Heart left ventricle (tissue), 16 donors: ENCODE results near the gene EYS. TPM values are rescaled to one million over a fixed set of nuclear protein-coding genes. Genes with fewer than 3 reads are reported as not detected.

ENCODE experiments used
- ATAC-seq, 4 donors: fragments of 200-7000 bp; cut with Tn5 transposase; one replicate each; pipeline ENCODE4 v1.9.1; 2020 to 2022; ENCODE audit warnings: moderate library complexity in 4 of 4, mild to moderate bottlenecking in 3 of 4, moderate number of reproducible peaks in 1 of 4
- DNase-seq, 5 donors: peaks; one replicate each; pipeline ENCODE4 v3.0.0-alpha.2; 2020
- H3K27ac ChIP-seq, 12 donors: fragments of 200-600 bp; sonication (generic) in 4 of 12; one replicate each; pipeline versions ENCODE4 v1.5.0 to v1.8.0; 2016 to 2022; ENCODE audit warnings: mild to moderate bottlenecking in 2 of 12
- H3K27me3 ChIP-seq, 9 donors: fragments of 200-600 bp; sonication (generic) in 2 of 9; one replicate each; pipeline versions ENCODE4 v1.5.1 to v1.8.0; 2016 to 2022; ENCODE audit warnings: mild to moderate bottlenecking in 3 of 9
- H3K36me3 ChIP-seq, 9 donors: fragments of 200-600 bp; sonication (generic) in 2 of 9; one replicate each; pipeline versions ENCODE4 v1.5.0 to v1.8.0; 2018 to 2022; ENCODE audit warnings: mild to moderate bottlenecking in 2 of 9
- H3K4me1 ChIP-seq, 12 donors: fragments of 200-600 bp; sonication (generic) in 4 of 12; one replicate each; pipeline versions ENCODE4 v1.5.0 to v1.8.0; 2016 to 2022; ENCODE audit warnings: mild to moderate bottlenecking in 3 of 12
- H3K4me3 ChIP-seq, 12 donors: fragments of 200-600 bp; sonication (generic) in 4 of 12; one replicate each; pipeline versions ENCODE4 v1.5.0 to v1.8.0; 2017 to 2022; ENCODE audit warnings: mild to moderate bottlenecking in 9 of 12, moderate library complexity in 4 of 12
- H3K9me3 ChIP-seq, 12 donors: fragments of 200-600 bp; sonication (generic) in 4 of 12; one replicate each; pipeline versions ENCODE4 v1.5.0 to v1.8.0; 2016 to 2022; ENCODE audit warnings: mild to moderate bottlenecking in 1 of 12
- POLR2A ChIP-seq, 2 donors: fragments of 450-650 bp; IDR thresholded peaks; one replicate each; pipeline ENCODE4 v1.6.1; 2017; ENCODE audit warnings: antibody characterized with exemption in 2 of 2, mild to moderate bottlenecking in 2 of 2, moderate library complexity in 2 of 2
- WGBS, 4 donors: extraction: QIAGEN DNeasy Blood & Tissue Kit in 2 of 4; methylation state at CpG; one replicate each; pipeline versions ENCODE4 v1.1.5 to v1.1.7; 2013 to 2018; 5-methylcytosine and 5-hydroxymethylcytosine counted together
- intact Hi-C, 10 donors: fragments of 100-400 bp; cut with DNase I; formaldehyde crosslinking; loops; one replicate each; pipeline versions ENCODE4 v1.11.1 to v1.14.2; 2022
- polyA plus RNA-seq, 2 donors: library from polyadenylated mRNA; stranded (reverse); fragments of 200-250 nt; gene quantifications; one replicate each; pipeline ENCODE4 v1.2.3, GENCODE V29; 2013
- total RNA-seq, 9 donors: library from RNA; depleted of rRNA in 2 of 9; stranded (reverse); fragments of >200 nt in 2 of 9; fragmentation: NEBNext Ultra II Directional in 3 of 9; extraction: Animal tissue kit (Norgen Biotek cat#: 25700) in 3 of 9; gene quantifications; one replicate each; pipeline versions ENCODE4 v1.1.0 to v1.2.4, GENCODE V29; 2016 to 2023
- TF ChIP-seq, protein P1 (sequence below), 12 donors: fragments of 200-600 bp; sonication (generic) in 4 of 12; IDR thresholded peaks; one replicate each; pipeline versions ENCODE4 v1.5.0 to v1.8.0; 2018 to 2022; ENCODE audit warnings: antibody characterized with exemption in 12 of 12, mild to moderate bottlenecking in 5 of 12
- donor health status: ischemic (EF 13 %, LVEDD 7.1; RV severe dilation, severe dysfunction).
- donor health status: healthy with polysubstance abuse.
- donor health status: DM: no; HTN: yes; CAD: no.
- donor health status: DM: no; HTN: no; CAD: no.
- donor health status: ischemic (EF 25% LVEDD 6.9; RV normal size, moderate dysfunction).
- donor health status: ischemic (EF 25% LVEDD 5.7; RV mildly dilated, moderate dysfunction).
- donor health status: healthy.
- donor health status: DM: yes; HTN: yes; CAD: no.
- donor health status: ischemic (EF 35%, LVEDD 5.7; RV mildly dilated, moderate dysfunction).
- donor health status: nonischemic (EF 11% LVEDD 7.7; RV severe dilation, severe dysfunction).
- donor health status: DM: yes; HTN: yes; CAD: no.
- donor health status: PGD.
- donor health status: ischemic (EF 29% LVEDD 5.4; RV normal size, mild dysfunction).
- donor health status: nonischemic (EF 23%, LVEDD 6.1; RV moderate dilation, normal function).

Gene EYS
- total and polyA plus RNA-seq, 11 donors: 0.07 to 0.27 (median 0.08) TPM; not detected in 8

DNA sequence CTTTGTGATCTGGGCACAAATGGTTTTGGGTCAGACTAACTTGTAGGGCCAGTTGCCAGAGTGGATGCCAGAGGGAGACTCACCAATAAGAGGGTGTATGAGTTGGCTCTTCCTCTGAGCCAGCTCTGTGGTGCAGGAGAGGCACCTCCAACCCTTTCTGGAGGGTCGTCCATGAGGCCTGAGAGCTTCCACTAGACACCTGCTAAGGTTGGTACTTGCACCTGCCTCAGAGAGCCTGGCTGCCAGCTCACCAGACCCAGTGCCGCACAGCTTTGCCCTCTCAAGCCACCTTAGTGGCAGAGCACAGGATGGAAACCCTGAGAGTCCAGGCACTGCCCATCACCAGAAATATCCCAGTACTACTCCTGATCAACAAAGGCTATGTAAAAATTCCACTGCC is 504.3 kb downstream of the EYS start:
- DNase-seq: no peak
- Histone ChIP-seq H3K27me3 (no peaks in the 10 kb centered on the region), H3K4me3 (no peak overlapping the region), H3K4me1 (no peaks in the 10 kb centered on the region), H3K27ac (no peak overlapping the region), H3K36me3 (no peaks in the 10 kb centered on the region), H3K9me3 (peaks cover 0 to 32% (median 13%) of the 10 kb centered on the region in 12 donors)
- intact Hi-C loops: no loop called here
- TF ChIP-seq, protein P1, sequence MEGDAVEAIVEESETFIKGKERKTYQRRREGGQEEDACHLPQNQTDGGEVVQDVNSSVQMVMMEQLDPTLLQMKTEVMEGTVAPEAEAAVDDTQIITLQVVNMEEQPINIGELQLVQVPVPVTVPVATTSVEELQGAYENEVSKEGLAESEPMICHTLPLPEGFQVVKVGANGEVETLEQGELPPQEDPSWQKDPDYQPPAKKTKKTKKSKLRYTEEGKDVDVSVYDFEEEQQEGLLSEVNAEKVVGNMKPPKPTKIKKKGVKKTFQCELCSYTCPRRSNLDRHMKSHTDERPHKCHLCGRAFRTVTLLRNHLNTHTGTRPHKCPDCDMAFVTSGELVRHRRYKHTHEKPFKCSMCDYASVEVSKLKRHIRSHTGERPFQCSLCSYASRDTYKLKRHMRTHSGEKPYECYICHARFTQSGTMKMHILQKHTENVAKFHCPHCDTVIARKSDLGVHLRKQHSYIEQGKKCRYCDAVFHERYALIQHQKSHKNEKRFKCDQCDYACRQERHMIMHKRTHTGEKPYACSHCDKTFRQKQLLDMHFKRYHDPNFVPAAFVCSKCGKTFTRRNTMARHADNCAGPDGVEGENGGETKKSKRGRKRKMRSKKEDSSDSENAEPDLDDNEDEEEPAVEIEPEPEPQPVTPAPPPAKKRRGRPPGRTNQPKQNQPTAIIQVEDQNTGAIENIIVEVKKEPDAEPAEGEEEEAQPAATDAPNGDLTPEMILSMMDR (IDR thresholded peaks at IDR 0.05): no peak
- TF ChIP-seq POLR2A (IDR thresholded peaks at IDR 0.05): no peak
- no peak for ATAC-seq
- 83 to 100% (median 83%) methylated on average over 1 to 2 of the region's 2 CpGs for WGBS, 4 donors

DNA sequence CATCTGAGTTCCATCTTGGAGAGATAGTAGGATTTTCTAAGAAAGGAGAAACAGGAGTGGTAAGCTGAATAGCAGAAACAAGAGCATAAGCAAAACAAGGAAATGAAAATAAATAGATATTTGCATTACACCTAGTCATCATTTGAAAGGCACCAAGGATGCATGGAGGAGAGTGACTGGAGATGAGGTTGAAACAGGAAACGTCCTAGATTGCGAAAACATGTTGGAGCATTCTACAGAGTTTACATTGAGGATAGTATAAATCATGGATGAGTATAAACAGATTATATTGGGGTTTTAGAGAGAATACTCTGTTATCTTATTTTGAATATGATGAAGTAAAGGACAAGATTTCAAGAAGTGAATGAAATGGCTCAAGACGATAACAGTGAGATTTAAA is 507.3 kb downstream of the EYS start:
- 82 to 87% (median 85%) methylated on average over 3 of the region's 3 CpGs for whole genome bisulfite sequencing, 4 donors
- H3K4me3 ChIP-seq: no peak overlapping the region
- ATAC-seq (no peak), DNase-seq (no peak)
- H3K9me3 ChIP-seq: peaks cover 0 to 16% (median 5%) of the 10 kb centered on the region in 12 donors
- no peaks in the 10 kb centered on the region for H3K4me1 ChIP-seq
- H3K36me3 ChIP-seq: no peaks in the 10 kb centered on the region
- intact Hi-C loops: no loop called here
- TF ChIP-seq, protein P1 (IDR thresholded peaks at IDR 0.05): no peak
- no peak overlapping the region for H3K27ac ChIP-seq
- H3K27me3 ChIP-seq: no peaks in the 10 kb centered on the region

DNA sequence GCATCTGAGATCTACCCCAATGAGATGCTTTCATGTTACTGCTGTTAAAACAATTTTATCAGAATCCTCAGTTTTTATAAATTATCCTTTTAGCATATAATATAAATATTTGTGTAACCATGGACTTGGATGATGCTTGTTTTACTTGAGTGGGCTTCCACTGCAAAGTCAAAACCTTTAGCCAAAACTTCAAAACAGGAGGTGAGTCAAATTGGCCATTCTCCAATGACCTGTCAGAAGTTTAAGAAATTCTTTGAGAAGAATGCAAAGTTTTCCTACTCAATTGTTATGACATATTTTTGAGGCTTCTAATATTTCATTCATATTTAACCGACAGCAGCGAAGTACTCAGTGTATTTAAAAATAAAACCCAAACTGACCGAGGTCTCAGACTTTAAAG is 507.9 kb downstream of the EYS start:
- TF ChIP-seq POLR2A (IDR thresholded peaks at IDR 0.05): no peak
- TF ChIP-seq, protein P1 (IDR thresholded peaks at IDR 0.05): no peak
- DNase-seq (no peak), ATAC-seq (no peak)
- no peaks in the 10 kb centered on the region for H3K27me3 ChIP-seq
- H3K36me3 ChIP-seq: no peaks in the 10 kb centered on the region
- no peak overlapping the region for H3K27ac ChIP-seq
- peaks cover 0 to 12% (median 5%) of the 10 kb centered on the region in 12 donors for H3K9me3 ChIP-seq
- 85 to 93% (median 90%) methylated on average over 3 of the region's 3 CpGs for WGBS, 4 donors
- H3K4me3 ChIP-seq: no peak overlapping the region
- intact Hi-C loops: no loop called here
- H3K4me1 ChIP-seq: no peaks in the 10 kb centered on the region

DNA sequence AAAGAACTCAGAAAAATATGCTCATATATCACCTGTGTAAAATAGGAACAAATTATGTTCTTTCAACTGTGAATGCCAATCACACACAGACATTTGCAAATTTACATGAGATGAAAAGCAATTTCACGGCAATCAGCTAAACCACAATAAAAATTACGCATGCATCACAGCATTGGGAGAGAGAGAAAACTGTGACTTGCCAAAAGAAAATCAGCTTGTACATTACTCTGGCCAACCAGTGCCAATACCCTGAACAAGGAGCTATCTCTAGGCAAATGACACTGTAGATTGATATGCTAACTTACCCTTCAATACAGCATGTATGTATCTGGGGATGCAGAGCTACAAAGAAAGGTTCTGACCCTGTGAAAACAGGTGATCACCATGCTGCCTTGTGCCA is 515.6 kb downstream of the EYS start:
- intact Hi-C loops: no loop called here
- no peaks in the 10 kb centered on the region for H3K36me3 ChIP-seq

More for the DNA sequence above, 515.6 kb downstream of the EYS start:
- DNase-seq (no peak), ATAC-seq (no peak)
- Histone ChIP-seq H3K9me3 (no peaks in the 10 kb centered on the region), H3K4me3 (no peak overlapping the region), H3K27ac (no peak overlapping the region), H3K4me1 (no peaks in the 10 kb centered on the region), H3K27me3 (no peaks in the 10 kb centered on the region)
- 93 to 97% (median 95%) methylated on average over 2 of the region's 2 CpGs for WGBS, 4 donors
- TF ChIP-seq, protein P1 (IDR thresholded peaks at IDR 0.05): no peak
- TF ChIP-seq POLR2A (IDR thresholded peaks at IDR 0.05): no peak
